Ishikawa (cell line): ENCODE measurements around the gene DPYD.

Source experiments
- EP300 ChIP-seq: IDR thresholded peaks from 2 replicates; pipeline ENCODE4 v1.6.1; 2012; ENCODE audit warnings: borderline replicate concordance
- NFIC ChIP-seq: IDR thresholded peaks from 2 replicates; pipeline ENCODE4 v1.6.1; 2012
- REST ChIP-seq: IDR thresholded peaks from 2 replicates; pipeline ENCODE4 v1.6.1; 2012; ENCODE audit warnings: low read depth, mild to moderate bottlenecking
- TAF1 ChIP-seq: IDR thresholded peaks from 2 replicates; pipeline ENCODE4 v1.6.1; 2012; ENCODE audit warnings: low read depth, mild to moderate bottlenecking

- TF ChIP-seq REST: no peak
- no peak for TF ChIP-seq TAF1
- TF ChIP-seq EP300: no peak
- TF ChIP-seq NFIC: no peak
These were observed 606.1 kb downstream of the DPYD start for GRCh38 chr1:97314685-97315084.
